Stimulated activated CD4-positive, alpha-beta T cell treated with anti-CD3 and anti-CD28 coated beads, Interleukin-12 subunit alpha, Interleukin-12 subunit beta, amount 100 ng/mL, for 4 hours (primary cell): ENCODE data around the gene DNAJC12.
"Not testable (repeated sequence)": the region's sequence is repeated elsewhere in the genome, so short reads cannot be mapped to it uniquely, and the experiment has no call there.

Source experiments
- DNase-seq: peaks from one replicate; pipeline ENCODE4 v3.0.0-alpha.2; 2020

The DNAJC12 gene

DNA sequence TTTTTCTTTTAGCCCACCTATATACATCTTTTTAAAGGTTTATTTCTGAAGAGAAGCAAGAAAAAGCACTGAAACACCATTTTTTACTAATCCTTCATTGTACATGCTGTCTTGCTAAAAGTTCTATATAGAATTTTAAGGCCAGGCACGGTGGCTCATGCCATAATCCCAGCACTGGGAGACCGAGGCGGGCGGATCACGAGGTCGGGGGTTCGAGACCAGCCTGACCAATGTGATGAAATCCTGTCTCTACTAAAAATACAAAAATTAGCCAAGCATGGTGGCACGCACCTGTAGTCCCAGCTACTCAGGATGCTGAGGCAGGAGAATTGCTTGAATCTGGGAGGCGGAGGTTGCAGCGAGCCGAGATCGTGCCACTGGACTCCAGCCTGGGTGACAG lies 1.5 kb upstream of the DNAJC12 start:
- DNase-seq: not testable (repeated sequence)

DNA sequence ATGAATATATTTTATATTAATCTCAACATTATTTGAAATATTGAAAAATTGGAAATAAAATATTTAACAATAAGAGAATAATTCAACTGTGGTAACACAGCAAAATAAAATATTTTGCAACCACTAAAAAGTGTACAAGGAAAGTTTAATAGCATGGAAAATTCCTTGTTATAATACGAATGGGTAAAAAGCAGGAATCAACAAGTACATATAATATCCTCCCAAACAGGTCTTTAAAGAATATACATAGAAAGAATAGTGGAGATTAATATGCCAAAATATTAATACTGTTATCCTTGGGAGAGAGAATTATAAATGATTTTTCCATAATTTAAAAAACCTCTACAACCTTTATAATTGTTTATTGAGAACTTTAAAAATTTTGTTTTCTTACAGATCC lies 1.0 kb downstream of the DNAJC12 start:
- no peak for DNase-seq

DNA sequence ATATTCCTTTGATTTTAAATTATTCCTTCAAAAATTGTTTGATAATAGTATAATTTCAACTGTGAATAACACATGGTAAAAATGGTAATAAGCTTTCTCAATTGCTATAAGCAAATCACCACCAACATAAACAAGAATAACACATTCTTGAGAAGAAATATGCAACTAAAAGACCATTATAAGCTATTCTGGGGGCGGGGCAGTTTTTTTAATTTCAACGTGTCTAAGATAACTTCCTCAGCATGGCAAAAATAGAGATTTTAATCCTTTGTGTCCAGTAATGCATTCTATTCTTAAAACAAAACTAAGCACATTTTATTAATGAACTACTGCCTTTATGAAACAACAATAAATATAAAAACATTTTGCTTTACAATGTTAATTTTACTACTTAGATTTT lies 1.5 kb downstream of the DNAJC12 start:
- no peak for DNase-seq

DNA sequence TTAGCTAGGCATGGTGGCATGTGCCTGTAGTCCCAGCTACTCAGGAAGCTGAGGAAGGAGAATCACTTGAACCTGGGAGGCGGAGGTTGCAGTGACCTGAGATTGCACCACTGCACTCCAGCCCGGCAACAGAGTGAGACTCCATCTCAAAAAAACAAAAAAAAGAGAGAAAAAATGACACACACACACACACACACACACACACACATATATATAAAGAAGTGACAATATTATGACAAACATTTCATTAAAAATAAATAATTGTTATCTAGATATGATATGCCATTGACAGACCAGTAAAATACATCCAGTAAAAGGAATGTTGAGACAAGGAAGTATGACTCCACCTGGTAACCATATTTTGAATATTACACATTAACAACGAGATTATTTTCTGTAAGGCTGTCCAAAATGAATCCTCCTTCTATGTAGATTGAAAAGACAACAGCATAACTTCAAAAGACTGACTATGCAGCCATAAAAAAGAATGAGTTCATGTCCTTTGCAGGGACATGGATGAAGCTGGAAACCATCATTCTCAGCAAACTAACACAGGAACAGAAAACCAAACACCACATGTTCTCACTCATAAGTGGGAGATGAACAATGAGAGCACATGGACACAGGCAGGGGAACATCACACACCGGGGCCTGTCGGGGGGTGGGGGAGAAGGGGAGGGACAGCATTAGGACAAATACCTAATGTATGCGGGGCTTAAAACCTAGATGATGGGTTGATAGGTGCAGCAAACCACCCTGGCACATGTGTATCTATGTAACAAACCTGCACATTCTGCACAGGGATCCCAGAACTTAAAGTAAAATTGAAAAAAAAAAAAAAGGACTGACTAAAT lies 2.2 kb downstream of the DNAJC12 start:
- DNase-seq: not testable (repeated sequence)

DNA sequence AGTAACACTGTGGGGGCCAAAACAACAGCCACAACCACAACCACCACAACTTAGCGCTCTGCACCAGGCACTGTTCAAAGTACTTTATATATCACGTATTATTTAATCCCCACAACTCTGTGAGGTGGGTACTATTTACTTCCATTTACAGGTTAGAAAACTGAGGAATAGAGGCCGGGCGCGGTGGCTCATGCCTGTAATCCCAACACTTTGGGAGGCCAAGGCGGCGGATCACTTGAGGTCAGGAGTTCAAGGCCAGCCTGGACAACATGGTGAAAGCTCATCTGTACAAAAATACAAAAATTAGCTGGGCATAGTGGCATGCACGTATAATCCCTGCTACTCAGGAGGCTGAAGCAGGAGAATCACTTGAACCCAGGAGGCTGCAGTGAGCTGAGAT lies 3.6 kb downstream of the DNAJC12 start:
- DNase-seq: no peak

DNA sequence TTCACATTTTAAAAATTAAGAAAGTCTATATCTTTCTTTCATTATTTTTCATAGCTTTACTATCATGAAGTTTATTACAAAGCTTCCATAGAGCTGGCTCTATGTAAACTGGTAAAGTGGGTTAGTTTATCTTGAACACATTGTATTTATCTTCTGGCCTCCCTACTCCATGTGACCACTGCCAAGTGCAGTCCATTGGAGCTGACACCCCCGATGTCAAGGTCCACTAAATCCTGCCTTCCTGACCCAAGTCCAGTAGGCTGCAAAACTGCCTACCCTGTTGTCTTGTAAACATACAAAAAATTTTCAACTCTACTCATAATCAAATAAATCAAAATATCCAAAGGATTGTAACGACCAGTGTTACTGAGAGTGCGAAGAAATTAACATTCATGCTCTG lies 10.2 kb downstream of the DNAJC12 start:
- DNase-seq: no peak

DNA sequence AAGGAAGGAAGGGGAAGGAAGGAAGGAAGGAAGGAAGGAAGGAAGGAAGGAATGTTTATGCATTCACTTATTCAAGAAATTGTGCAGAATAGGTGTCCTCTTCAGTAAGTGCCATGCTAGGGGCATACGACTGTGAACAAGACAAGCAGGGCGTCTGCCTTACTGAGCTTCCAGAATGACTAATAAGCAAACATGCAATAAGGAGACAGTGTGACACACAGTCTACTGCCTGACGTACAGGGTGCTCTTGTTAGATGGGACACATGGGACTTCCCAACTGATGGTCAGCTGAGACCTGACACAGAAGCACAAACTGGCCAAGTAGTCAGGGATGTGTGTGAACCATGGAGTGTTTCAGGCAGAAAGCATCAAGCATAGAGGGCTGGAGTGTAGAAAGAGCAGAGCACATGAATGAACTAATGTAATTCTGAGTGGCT lies 18.2 kb downstream of the DNAJC12 start:
- DNase-seq: no peak

DNA sequence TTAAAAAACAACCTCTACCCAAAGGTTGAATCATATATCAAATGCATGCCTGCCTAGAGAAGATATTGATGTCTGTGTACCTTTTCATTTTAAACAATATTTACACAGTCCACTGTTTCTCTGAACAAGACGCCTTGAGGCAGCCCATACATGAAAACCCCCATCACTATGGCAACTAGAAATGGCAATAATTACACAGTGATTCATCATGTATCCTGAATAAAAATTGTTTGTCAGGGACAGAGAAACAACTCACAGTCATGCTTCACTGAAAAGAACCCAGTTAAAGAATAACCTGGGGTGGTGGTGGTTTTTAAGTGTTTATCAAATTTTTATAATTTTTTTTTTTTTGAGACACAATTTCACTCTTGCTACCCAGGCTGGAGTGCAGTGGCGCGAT lies 19.7 kb downstream of the DNAJC12 start:
- no peak for DNase-seq

DNA sequence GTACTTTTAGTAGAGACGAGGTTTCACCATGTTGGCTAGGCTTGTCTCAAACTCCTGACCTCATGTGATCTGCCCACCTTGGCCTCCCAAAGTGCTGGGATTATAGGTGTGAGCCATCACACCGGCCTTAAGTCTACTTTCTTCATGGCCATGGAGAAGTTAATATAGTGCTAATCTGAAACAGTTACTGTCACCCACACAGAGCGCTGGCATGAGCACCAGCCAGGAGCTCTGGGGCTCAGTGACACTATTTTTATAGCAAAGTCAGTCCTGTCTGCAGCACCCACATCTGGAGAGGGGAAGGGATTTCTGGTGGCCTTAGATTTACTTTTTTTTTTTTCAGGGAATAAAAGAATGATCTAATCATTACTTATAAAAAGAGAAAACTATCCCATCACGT lies 21.3 kb downstream of the DNAJC12 start:
- DNase-seq: no peak

DNA sequence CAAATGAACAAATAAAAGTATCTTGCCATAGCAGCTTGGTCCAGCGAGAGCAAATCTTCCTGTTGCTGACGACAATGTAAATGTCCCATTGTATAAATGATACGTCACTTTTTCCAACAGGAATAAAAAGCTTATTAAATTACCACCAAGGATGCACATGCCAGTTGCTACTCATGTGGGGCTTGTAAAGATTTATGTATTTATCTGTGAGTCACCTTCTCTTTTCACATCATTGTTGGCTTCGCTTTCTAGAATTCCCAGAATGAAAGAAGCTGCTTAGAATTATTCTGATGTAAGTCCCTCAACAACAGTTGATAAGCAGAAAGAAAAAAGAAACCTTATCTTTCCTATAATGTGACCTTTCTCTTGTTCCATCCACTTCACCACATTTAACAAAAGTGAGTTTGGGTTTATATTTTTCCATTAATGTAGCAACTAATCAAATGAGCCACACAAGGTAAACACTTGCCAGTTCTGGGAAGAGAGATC lies 22.4 kb downstream of the DNAJC12 start:
- DNase-seq: no peak

DNA sequence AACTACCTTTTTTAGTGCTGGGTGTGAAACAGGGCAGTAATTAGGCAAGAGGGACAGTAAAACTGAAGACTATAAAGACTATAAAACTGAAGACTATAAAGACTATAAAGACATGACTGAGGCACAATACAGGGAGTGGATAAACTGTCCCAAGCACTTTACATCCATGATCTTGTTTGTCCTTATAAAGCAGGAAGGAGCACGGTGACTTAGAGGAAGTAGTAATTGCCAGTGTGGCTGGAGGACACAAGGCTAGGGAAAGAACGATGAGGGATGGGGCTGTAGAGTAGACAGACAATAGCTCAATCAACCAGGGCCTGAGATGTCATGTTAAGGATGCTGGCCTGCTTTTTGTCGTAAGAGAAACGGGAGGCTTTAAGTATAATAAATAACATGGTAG lies 26.0 kb downstream of the DNAJC12 start:
- no peak for DNase-seq

DNA sequence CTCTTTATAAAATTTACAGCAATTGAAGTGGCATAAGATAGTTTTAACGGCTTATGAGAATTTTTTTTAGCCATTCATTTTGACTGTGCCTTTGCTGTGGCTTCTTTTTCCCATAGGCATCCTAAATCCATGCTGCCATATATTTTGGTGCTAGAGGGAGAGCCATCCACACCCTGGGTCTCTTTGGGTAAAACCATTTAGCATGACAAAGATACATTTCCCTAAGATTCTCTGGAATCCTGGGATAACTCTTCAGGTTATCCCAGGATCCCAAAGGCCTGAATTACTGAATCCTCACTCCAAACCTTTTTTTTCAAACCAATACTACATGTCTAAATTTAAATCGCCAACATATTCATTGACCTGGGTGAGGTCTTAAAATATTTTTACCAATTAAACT lies 28.9 kb downstream of the DNAJC12 start:
- no peak for DNase-seq

DNA sequence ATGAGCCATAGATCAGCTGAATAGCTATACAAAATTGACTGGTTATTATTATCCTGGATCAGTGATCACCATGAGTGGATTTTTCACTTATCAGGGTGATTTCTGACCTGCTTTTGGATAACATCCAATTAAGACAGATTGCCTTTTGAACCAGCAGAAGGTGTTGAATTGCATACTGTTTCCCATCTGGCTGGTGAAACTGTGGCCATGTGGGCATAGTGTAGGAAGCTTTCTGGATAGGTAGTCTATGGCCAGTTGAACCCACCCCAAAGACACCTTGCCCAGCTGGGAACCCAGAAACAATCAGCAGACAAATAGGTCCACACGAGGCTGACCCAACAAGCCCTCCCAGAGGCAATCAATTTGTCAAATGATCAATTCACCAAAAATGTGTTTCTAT lies 29.3 kb downstream of the DNAJC12 start:
- no peak for DNase-seq

DNA sequence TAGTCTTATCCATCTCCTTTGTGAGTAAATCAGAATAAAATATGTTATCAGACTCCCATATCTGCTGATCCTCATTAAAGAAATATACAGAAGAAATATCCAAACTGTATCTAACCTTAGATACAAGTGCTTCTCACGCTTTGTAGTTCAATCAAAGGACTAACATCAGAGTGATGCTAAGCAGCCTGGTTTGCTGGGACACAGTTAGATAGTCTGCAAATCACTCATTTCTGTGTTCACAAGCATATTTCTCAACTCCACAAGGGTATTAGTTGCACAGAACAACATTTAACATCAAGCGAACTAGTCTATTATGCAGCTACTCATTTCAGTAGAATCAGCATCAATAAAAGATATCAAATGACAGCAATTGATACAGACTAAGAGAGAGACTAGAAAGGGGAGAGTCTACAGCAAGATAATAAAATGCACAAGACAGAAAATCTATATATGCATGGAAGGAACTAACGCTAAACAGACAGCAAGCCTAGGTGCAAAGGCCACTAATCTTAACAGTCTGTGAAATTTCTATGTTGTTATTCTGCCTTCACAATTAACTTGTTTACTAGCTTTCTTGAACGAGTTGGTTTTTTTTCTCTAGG lies 30.0 kb downstream of the DNAJC12 start:
- DNase-seq: no peak

DNA sequence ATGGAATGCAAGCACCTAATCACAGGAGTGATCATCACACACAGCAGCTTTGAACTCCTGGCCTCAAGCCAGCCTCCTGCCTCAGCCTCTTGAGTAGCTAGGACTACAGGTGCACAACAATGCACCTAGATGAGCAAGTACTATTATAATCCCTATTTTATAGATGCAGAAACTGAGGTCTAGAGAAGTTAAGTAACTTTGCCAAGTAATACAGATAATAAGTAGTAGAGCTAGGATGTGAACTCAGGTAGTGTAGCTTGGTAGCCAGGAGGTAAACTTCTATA lies 33.7 kb downstream of the DNAJC12 start:
- DNase-seq: no peak

DNA sequence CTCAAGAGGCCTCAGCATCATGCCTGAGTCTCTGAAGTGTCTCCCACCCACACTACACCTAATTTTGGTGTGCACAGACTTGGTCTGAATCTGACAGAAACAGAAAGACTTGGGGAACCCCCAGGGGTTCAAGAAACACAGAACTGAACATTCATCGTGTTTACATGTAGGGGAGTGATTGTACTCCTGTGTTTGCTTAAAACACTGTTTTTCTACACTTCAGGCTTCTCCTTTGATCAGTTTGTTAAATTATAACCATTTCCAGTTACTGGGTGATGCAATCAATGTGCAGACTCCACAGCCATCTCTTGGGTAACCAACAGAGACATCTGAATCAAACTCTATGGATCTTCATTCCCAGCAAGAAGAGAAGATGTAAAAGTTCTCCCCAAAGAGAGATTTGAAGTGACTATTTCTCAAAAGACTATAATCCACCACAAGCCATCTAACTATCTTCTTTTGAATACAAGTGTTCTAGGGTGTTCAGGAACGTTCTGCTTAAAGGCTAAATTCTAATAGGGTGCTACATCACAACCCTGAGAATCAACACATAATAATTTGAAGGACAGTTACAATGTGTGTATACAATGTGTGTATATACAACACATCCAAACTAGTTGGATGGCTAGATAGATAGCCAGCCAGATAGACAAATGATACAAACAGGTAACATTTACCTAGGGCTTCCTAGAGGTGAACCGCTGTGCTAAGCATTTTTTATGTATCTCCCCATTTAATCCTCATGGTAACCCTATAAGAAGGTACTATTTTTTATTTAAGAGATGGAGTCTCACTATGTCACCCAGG lies 34.2 kb downstream of the DNAJC12 start:
- DNase-seq: no peak

DNA sequence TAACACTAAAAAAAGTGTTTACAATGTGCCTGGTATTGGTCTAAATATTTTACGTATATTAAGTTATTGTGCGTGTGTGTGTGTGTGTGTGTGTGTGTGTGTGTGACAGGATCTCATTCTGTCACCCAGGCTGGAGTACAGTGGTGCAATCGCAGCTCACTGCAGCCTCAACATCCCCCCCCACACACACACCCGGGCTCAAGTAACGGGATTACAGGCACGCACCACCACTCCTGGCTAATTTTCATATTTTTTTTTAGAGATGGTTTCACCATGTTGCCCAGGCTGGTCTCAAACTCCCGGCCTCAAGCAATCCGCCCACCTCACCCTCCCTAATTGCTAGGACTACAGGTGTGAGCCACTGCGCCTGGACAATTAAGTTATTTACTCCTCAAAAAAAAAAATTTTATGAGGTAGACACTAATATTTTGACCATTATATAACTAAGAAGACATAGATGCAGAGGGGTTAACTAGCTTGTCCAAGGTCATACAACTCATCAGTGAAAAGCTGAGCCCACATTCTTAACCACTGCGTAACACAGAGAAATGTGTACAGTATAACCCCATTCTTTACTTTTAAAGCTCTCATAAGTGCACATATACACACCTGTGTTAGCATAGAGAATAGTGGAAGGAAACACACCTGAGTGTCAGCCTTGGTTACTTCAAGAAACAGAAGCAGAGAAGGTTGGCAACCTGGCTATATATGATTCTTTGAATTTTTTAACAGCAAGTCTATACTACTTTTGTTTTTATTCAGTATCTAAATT lies 35.0 kb downstream of the DNAJC12 start:
- no peak for DNase-seq

DNA sequence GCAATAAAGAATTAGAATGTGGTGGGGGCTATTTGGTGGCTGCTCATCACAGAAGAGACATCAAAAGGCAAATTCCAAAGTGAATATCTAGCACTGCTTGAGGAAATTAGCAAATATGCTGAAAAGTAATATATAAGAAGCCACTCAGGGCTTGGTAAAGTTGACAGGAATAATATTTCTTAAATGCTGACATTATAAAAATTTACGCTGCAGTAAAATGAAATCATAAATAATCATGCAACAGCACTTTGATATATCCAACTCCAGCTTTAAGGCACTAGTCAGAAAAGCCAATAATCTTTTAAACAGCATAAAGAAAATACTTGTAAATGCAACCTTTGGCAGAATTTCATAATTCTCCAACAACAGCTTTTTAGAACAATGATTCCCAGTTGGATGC lies 36.9 kb downstream of the DNAJC12 start:
- DNase-seq: no peak

DNA sequence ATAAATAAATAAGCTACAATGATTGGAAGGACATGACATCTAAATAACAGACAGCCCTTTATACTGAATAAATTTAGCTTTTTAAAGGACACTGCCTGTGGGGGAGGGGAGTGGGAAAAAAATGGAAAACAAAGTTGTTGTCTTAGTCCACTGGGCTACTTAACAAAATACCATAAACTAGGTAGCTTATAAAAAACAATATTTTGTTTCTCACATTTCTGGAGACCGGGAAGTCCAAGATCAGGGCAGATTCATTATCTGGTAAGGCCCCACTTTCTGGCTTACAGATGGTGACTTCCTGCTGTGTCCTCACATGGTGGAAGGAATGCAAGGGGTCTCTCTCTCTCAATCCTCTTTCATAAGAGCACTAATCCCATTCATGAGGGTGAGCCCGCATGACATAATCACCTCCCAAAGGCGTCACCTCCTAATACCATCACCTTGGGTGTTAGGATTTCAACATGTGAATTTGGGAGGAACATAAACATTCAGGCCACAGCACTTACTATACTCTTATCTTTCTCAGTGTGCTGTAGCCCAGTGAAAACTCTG lies 43.0 kb downstream of the DNAJC12 start:
- no peak for DNase-seq

DNA sequence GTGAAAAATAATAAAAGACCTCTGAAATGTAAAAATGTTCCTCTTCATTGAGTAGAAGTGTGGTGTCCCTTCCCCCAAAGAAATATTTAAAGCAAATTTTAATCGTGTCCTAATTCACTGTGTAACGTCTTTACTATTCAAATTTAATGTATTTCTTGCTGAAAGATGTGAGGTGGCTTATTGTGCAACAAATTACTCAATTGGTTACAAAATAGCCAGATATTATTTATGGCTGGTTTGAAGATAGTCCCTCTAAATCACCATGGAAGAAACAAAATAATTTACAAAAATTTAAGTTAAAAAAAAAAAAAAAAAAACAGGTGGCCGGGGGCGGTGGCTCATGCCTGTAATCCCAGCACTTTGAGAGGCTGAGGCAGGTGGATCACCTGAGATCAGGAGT lies 43.7 kb downstream of the DNAJC12 start:
- DNase-seq: no peak

DNA sequence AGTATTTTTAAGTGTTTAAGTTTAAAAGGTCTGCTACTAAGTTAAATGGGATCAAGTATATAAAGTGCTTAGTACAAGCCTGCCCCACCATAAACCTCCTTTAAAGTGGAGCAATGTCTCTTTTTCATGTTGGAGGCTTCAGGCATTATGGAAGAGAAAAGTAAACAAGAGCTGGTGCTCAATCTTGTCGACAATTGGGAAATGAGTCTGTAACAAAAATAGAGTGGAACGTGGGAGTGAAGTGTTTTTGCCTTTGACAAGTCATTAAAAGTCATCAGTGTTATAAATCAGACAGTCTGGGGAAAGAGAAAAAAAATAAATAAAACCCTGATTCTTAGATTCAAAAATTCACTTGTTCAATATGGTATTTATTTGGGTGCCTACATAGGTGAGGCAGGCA lies 44.7 kb downstream of the DNAJC12 start:
- DNase-seq: no peak

DNA sequence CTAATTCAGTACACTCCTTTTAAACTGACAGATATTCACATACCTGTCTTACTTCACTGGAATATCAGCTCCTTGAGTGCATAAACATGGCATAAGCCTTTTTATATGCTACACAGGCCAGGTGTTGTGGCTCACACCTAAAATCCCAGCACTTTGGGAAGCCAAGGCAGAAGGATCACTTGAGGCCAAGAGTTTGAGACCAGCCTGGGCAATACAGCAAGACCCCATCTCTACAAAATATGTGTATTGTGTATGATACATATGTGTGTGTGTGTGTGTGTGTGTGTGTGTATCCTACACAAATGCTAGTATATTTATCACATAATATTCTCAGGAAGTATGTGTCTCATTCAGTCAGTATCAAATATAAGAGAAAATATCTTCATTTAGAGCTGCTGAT lies 45.3 kb downstream of the DNAJC12 start:
- DNase-seq: no peak
